Activated CD4-positive, alpha-beta T cell treated with anti-CD3 and anti-CD28 coated beads, Interleukin-2, amount 10 ng/mL, durations not matched to agents 24 days and 14 days (primary cell): ENCODE results near the gene YTHDC2. TPM values are rescaled to one million over a fixed set of nuclear protein-coding genes. Genes with fewer than 3 reads are reported as not detected.

Experiments used
- DNase-seq: peaks from one replicate; pipeline ENCODE4 v3.0.0; 2022
- H3K27ac Mint-ChIP-seq: one replicate; pipeline ENCODE4 v1.8.0; 2022; ENCODE audit warnings: mild to moderate bottlenecking, mixed read lengths
- H3K27me3 Mint-ChIP-seq: one replicate; pipeline ENCODE4 v1.8.0; 2022; ENCODE audit warnings: mixed read lengths
- H3K36me3 Mint-ChIP-seq: one replicate; pipeline ENCODE4 v1.8.0; 2022; ENCODE audit warnings: low read depth, mild to moderate bottlenecking, mixed read lengths
- H3K4me1 Mint-ChIP-seq: one replicate; pipeline ENCODE4 v1.8.0; 2021; ENCODE audit warnings: mixed read lengths
- H3K4me3 Mint-ChIP-seq: one replicate; pipeline ENCODE4 v1.8.0; 2022; ENCODE audit warnings: mild to moderate bottlenecking, moderate library complexity, mixed read lengths
- H3K9me3 Mint-ChIP-seq: one replicate; pipeline ENCODE4 v1.8.0; 2021; ENCODE audit warnings: mixed read lengths
- intact Hi-C: fragments of 100-400 bp; cut with micrococcal nuclease; formaldehyde crosslinking; loops from one replicate; pipeline ENCODE4 v1.15.1; 2023
- total RNA-seq: library from RNA; stranded (reverse); gene quantifications from 2 replicates; pipeline ENCODE4 v1.2.3, GENCODE V29; 2022

The YTHDC2 gene
- total RNA-seq = 26.0 and 26.3 TPM in 2 replicates

DNA sequence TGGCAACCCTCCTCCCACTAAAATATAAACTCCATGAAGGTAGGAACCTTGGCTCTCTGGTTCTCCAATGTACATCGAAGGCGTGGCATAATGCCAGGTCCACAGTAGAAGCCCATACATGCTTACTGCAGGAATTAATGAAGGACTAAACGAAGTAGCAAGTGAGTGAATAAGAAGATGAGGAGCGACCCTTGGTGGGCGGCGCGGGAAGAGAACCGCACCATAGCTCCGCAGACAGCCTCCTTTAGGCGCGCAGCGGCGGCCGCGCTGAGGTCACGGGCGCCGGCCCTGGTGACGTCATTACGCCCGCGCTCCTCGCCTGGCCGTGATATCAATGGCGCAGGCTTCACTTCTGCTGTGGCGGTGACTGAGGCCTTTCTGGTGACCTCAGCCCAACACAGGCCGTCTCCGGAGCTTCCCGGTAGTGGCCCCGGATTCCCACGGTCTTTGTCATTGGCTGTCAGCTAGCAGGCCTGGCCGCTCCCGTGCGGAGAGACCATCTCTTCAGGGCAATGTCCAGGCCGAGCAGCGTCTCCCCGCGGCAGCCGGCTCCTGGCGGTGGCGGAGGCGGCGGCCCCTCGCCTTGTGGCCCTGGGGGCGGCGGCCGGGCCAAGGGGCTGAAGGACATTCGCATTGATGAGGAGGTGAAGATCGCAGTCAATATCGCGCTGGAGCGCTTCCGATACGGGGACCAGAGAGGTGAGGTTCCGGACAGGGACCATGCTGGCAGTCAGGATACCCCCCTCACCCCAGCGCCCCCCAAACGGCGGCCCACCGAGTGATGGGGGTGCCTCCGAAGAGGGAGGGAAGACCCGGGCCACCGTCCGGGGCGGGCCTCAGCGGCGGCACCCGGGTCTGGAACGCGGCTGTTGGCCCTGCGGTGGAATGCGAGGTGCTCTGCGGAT is at the start of gene YTHDC2:
Gene YTHDC2, plus strand, starts transcription at position 311 of the 905 bp plus-strand sequence. Its CDS starts 202 bp downstream, at position 513.
- Mint-ChIP-seq H3K4me3 (peak within 1 kb of the TSS; percentile 87), H3K36me3 (peaks cover 21% of the 10 kb centered on the region), H3K27ac (peak within 1 kb of the TSS; percentile 85), H3K27me3 (peaks cover 16% of the 10 kb centered on the region), H3K9me3 (no peaks in the 10 kb centered on the region), H3K4me1 (peaks cover 22% of the 10 kb centered on the region)
- peak; percentile 96 for DNase-seq
- intact Hi-C loops = loop anchor here (1.0 to 10.0 kb wide), 8 partner anchors 25 to 1349 kb away; partner anchors contain the start of genes DCP2, MCC and SRP19

DNA sequence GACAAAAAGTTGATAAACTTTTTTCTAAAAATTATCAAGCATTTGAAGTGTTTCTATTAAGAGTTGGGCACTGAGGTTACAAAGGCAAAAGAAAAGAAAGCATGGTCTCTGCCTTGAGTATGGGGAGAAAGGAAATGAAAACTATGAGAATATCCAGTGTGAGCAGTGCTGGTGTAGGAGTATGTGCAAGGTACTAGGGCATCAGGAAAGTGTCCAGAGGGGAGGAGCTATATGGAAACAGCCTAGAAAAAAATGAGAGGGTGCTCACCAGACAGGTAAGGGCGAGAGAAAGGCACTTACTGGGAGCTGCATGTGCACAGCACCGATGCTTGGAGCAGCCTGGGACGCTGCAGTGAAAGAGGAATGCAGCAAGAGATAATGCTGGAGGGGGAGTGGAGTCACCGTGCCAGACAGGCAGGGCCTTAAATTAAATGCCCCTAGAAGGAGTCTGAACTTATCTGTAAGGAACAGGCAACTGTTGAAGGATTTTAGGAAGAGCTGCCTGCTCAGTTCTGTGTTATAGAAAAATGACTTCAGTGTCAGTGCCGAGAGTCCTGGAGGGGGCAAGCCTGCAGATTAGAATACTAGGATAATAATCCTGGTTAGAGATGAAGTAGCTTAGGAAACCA is 39.3 kb upstream of the YTHDC2 start:
- Mint-ChIP-seq H3K9me3 (peaks cover 12% of the 10 kb centered on the region), H3K36me3 (no peaks in the 10 kb centered on the region), H3K4me1 (no peaks in the 10 kb centered on the region)

DNA sequence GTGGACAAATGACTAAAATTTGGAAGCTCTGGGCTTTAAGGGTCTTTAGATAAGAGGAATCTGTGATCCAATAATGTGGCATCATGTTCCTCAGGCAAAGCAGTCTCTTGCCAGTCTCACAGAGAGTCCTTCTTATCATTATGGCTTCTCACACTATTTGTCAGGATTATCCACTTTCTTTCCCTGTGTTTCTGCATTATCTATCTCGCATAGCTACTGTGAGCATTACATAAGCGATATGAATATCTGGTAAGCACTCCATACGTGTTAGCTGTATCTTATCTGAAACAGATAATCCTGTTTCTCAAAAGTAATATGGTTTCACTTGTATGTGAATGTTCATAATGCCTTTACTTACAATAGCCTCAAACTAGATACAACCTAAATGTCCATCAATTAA is 34.8 kb upstream of the YTHDC2 start:
- Mint-ChIP-seq H3K27ac (no peak overlapping the region), H3K4me3 (no peak overlapping the region), H3K27me3 (peaks cover 62% of the 10 kb centered on the region), H3K9me3 (peaks cover 6% of the 10 kb centered on the region), H3K36me3 (no peaks in the 10 kb centered on the region), H3K4me1 (no peaks in the 10 kb centered on the region)
- no peak for DNase-seq
- intact Hi-C loops = no loop called here

More for the DNA sequence above, 39.3 kb upstream of the YTHDC2 start:
- H3K27me3 Mint-ChIP-seq = peaks cover 40% of the 10 kb centered on the region
- intact Hi-C loops = no loop called here
- DNase-seq = no peak
- no peak overlapping the region for H3K27ac Mint-ChIP-seq
- H3K4me3 Mint-ChIP-seq = no peak overlapping the region

DNA sequence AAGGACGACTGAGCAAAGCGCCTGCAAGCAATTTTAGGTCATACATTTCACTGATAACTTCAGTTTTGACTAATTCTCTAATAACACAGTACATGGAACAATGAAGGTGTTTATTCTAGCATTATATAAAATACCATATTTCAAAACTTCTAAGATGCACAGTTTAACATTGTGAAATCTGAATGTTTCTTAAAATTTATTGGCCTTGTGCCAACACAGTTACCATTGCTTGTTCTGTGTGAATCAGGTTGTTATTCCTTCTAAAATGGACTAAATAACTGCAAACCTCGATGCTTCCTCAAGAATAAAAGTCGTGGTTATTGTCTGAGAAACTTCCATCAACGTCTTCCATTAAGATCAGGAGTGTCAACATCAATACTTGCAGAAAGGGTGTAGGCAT is 33.3 kb upstream of the YTHDC2 start:
- Mint-ChIP-seq H3K27ac (no peak overlapping the region), H3K4me3 (no peak overlapping the region), H3K27me3 (peaks cover 62% of the 10 kb centered on the region), H3K36me3 (no peaks in the 10 kb centered on the region), H3K9me3 (peaks cover 6% of the 10 kb centered on the region), H3K4me1 (no peaks in the 10 kb centered on the region)
- DNase-seq = no peak
- intact Hi-C loops = no loop called here

DNA sequence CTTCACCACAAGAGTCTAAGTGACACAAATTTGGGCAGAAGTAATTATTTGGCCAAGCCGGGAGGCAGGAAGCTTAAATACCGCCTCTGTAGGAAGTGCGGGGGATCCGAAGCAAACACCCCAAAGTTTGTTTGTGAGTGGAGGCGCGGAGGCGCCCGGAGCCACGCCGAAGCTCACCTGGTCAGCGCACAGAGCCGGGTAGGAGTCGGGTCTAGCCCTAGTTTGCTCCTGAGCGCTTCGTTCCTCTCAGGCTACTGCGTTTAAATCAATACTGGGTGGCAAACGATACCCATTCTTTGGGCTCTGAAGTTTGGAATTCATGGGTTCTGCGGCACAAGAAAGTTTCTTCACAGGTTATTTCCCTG is 26.1 kb upstream of the YTHDC2 start:
- peaks cover 6% of the 10 kb centered on the region for H3K36me3 Mint-ChIP-seq

DNA sequence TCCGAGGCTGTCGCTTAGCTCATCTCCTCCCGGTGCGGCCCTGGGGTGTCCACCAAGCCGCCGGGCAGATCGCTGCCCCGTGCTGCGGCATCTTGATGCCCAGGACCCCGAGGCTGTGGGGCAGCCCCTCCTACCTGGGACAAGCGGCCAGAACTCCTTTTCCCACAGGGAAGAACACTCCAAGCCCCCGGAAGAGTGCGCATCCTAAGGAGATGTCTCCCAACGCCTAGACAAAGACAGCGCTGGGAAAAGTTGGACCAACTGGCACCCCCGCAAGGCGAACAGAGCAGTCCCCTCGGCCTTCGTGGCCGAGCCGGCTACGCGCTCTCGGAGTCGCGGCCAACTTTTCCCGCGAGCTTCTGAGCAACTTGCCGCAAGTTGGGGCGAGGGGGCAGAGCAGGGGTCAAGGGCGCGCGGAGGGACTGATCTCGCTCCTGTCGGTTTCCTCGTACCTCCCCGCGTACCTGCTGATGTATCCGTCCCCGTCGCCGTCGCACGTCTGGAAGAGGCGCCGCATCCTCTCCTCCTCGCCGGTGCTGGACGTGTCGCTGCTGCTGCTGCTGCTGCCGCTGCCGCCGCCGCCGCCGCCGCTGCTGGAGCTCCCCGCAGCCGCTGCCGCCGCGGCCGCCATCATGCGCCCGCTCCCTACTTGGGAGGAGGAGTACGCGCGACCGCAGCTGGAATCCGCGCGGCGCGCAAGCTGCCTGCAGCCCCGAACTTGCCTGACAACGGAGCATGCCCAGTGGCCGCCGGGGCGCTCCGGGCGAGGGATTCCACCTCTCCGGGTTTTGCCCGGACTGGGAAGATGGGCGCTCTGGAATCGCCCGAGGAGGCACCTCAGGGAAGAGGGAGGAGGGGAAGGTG is 25.5 kb upstream of the YTHDC2 start, which contains the start of gene MCC:
Gene MCC, minus strand, starts transcription at position 673 of the 864 bp plus-strand sequence.
- intact Hi-C loops = loop anchor here (2.0 kb wide), 1 partner anchor 25 kb away; the partner anchor contains the start of gene YTHDC2
- Mint-ChIP-seq H3K9me3 (peaks cover 25% of the 10 kb centered on the region), H3K27ac (no peak within 1 kb of the TSS), H3K27me3 (peaks cover 75% of the 10 kb centered on the region), H3K4me1 (peaks cover 16% of the 10 kb centered on the region), H3K4me3 (peak within 1 kb of the TSS; percentile 85), H3K36me3 (peaks cover 6% of the 10 kb centered on the region)
- DNase-seq = peak; percentile 77

More for the DNA sequence above, 26.1 kb upstream of the YTHDC2 start:
- DNase-seq = peak; percentile 58
- H3K27ac Mint-ChIP-seq = no peak overlapping the region
- peaks cover 16% of the 10 kb centered on the region for H3K4me1 Mint-ChIP-seq
- peak overlapping the region; percentile 85 for H3K4me3 Mint-ChIP-seq
- peaks cover 77% of the 10 kb centered on the region for H3K27me3 Mint-ChIP-seq
- intact Hi-C loops = no loop called here
- H3K9me3 Mint-ChIP-seq = peaks cover 24% of the 10 kb centered on the region

DNA sequence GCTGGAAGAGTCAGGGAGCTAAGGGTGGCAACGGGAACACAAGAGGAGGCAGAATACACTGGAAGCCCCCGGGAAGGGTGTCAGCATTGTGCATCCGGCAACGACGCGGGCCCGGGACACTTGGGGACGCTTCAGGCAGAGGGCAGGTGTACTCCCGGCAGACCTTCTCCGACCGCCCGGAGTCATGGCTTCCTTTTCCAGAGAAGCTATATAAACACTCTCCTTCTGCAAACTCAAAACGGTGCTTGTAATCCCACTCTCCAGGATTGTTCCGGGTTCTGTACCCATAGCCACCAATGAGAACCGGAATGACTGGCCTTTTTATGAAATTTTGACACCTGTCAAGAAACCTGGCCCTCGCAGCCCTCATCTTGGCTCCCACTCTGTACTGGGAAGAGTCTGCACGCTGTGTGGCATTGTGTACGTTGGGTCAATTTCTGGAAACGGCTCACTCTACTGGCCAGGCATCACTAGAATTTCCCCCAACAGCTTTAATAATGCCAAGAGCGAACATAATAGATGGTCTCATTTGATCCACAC is 24.8 kb upstream of the YTHDC2 start:
- no peak for DNase-seq
- peaks cover 16% of the 10 kb centered on the region for H3K4me1 Mint-ChIP-seq
- H3K27me3 Mint-ChIP-seq = peaks cover 75% of the 10 kb centered on the region
- no peak overlapping the region for H3K27ac Mint-ChIP-seq
- H3K36me3 Mint-ChIP-seq = peaks cover 6% of the 10 kb centered on the region
- H3K4me3 Mint-ChIP-seq = peak overlapping the region; percentile 85
- peaks cover 25% of the 10 kb centered on the region for H3K9me3 Mint-ChIP-seq
- intact Hi-C loops = loop anchor here (2.0 kb wide), 1 partner anchor 24 kb away; the partner anchor contains the start of gene YTHDC2

DNA sequence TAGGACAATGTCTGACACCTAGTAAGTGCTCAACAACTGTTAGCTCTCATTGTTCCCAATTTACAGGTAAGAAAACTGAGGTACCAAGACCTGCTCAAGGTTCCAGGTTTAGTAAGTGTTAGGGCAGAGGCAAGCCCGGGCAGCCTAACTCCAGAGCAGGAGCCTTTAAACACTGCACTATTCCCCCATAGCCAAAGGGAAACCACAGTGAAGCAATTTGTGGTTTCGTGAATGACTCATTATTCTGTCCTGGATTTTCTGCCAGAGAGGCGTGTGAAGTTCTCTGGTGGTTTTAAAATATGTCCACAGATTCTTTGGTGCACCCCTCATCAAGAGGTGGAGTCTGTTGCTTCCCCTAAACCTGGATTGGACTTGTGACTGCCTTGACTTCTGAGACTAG is 24.2 kb upstream of the YTHDC2 start:
- Mint-ChIP-seq H3K27me3 (peaks cover 75% of the 10 kb centered on the region), H3K4me3 (peak overlapping the region; percentile 85)

DNA sequence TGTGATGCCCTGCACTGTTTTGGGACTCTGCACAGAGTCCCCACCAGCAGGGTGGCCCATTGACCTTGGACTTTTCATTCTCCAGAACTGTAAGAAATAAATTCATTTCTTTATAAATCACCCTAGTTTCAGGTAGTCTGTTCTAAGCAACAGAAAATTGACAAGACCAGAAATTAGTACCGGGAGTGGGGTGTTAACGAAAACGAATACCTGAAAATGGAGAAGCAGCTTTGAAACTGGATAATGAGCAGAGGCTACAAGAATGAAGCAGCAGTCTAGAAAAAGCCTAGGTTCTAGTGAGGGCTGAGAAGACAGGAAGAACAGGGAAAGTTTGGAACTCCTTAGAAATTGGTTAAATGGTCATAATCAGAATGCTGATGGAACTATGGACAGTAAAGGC is 23.2 kb upstream of the YTHDC2 start:
- intact Hi-C loops = no loop called here
- Mint-ChIP-seq H3K4me1 (peaks cover 16% of the 10 kb centered on the region), H3K27ac (no peak overlapping the region), H3K27me3 (peaks cover 76% of the 10 kb centered on the region), H3K4me3 (no peak overlapping the region), H3K9me3 (peaks cover 25% of the 10 kb centered on the region), H3K36me3 (peaks cover 6% of the 10 kb centered on the region)
- no peak for DNase-seq

More for the DNA sequence above, 24.2 kb upstream of the YTHDC2 start:
- peak; percentile 72 for DNase-seq
- peaks cover 6% of the 10 kb centered on the region for H3K36me3 Mint-ChIP-seq
- intact Hi-C loops = loop anchor here (2.0 kb wide), 1 partner anchor 24 kb away; the partner anchor contains the start of gene YTHDC2
- peaks cover 25% of the 10 kb centered on the region for H3K9me3 Mint-ChIP-seq
- H3K4me1 Mint-ChIP-seq = peaks cover 16% of the 10 kb centered on the region
- peak overlapping the region; percentile 43 for H3K27ac Mint-ChIP-seq

DNA sequence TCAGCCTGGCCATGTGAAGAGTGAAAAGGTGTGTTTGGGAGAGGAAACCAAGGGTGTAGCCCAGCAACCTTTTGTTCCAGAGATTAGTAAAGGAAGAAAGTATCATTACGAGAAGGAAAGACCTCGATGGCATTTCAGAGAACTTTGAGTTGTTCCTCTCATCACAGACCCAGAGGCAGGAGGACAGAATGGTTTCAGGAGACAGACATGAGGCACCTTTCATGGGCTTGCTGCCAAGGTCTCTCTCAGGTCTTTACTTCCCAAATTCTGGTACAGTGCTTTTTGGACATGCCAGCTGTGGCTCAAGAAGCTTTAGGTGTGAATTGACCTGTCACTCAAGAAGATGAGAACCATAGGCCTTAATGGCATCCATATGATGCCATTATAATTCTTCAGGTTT is 22.5 kb upstream of the YTHDC2 start:
- intact Hi-C loops = no loop called here
- no peak for DNase-seq
- Mint-ChIP-seq H3K9me3 (peaks cover 25% of the 10 kb centered on the region), H3K4me3 (no peak overlapping the region), H3K36me3 (peaks cover 6% of the 10 kb centered on the region), H3K27ac (no peak overlapping the region), H3K27me3 (peaks cover 74% of the 10 kb centered on the region), H3K4me1 (peaks cover 16% of the 10 kb centered on the region)

DNA sequence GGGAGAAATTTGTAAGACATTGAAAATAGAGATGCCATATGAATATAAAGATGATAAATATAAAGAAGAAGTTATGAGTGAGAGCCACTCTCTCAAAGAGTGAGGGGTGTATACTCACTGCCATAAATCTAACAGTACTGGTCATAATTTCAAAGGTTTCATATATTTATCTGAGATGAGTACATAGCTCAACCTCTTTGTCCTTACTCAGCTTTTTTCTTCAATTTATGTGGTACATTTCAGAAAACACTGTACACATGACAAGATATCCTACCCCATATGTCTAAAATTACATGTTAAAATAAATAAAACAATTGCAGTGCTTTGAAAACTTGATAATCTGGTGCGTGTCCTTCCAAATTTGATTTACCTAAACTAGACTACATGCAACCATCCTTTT is 20.0 kb upstream of the YTHDC2 start:
- Mint-ChIP-seq H3K9me3 (peaks cover 25% of the 10 kb centered on the region), H3K36me3 (peaks cover 6% of the 10 kb centered on the region), H3K4me3 (no peak overlapping the region), H3K27me3 (peaks cover 73% of the 10 kb centered on the region), H3K27ac (no peak overlapping the region), H3K4me1 (peaks cover 12% of the 10 kb centered on the region)
- no peak for DNase-seq
- intact Hi-C loops = no loop called here

DNA sequence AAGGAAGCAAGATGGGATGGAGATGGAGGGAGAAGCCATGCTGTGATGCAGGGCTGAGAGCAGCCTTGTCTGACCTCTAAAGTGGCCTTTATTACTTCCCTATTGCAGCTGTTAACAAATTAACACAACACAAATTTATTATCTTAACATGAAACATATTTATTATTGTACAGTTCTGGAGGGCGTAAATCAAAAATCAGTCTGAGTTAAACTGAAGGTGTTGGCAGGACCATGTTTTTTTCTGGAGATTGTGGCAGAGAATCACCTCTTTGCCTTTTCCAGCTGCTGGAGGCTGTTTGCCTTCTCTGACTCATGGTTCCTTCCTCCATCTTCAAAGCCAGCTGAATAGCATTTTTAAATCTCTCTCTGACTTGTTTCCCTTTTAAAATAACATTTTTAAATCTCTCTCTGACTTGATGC is 18.1 kb upstream of the YTHDC2 start:
- no peak overlapping the region for H3K27ac Mint-ChIP-seq
- intact Hi-C loops = no loop called here
- DNase-seq = no peak
- H3K27me3 Mint-ChIP-seq = peaks cover 76% of the 10 kb centered on the region
- H3K4me3 Mint-ChIP-seq = no peak overlapping the region
- no peaks in the 10 kb centered on the region for H3K4me1 Mint-ChIP-seq
- peaks cover 23% of the 10 kb centered on the region for H3K9me3 Mint-ChIP-seq
- H3K36me3 Mint-ChIP-seq = peaks cover 4% of the 10 kb centered on the region

DNA sequence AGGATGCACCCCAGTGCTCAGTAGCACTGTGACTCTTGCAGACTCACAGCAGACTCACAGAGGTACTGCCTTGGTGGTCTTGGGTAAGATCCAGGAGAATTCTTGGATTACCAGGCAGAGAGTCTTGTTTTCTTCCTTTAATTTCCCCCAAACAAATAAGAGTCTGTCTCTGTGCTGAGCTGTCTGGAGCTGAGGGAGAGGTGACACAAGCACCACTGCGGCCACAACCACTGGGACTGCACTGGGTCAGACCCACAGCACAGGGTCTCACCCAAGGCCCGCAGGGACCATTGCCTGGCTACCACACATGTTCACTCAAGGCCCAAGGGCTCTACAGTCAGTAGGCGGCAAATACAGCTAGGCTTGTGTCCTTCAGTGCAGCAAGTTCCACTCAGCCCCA is 11.4 kb upstream of the YTHDC2 start:
- H3K4me3 Mint-ChIP-seq = no peak overlapping the region
- peaks cover 60% of the 10 kb centered on the region for H3K27me3 Mint-ChIP-seq
- DNase-seq = no peak
- intact Hi-C loops = no loop called here
- H3K4me1 Mint-ChIP-seq = no peaks in the 10 kb centered on the region
- no peaks in the 10 kb centered on the region for H3K36me3 Mint-ChIP-seq
- H3K9me3 Mint-ChIP-seq = peaks cover 14% of the 10 kb centered on the region
- H3K27ac Mint-ChIP-seq = no peak overlapping the region
